Articular chondrocyte of knee joint (primary cell): ENCODE results near the gene SOX3. TPM values are rescaled to one million over a fixed set of nuclear protein-coding genes. Genes with fewer than 3 reads are reported as not detected.

Experiments
- total RNA-seq: library from RNA; depleted of rRNA; stranded (reverse); fragments of >200 nt; gene quantifications from 2 replicates; pipeline ENCODE4 v1.2.3, GENCODE V29; 2012

SOX3 gene
- total RNA-seq = not detected in 2 replicates

DNA sequence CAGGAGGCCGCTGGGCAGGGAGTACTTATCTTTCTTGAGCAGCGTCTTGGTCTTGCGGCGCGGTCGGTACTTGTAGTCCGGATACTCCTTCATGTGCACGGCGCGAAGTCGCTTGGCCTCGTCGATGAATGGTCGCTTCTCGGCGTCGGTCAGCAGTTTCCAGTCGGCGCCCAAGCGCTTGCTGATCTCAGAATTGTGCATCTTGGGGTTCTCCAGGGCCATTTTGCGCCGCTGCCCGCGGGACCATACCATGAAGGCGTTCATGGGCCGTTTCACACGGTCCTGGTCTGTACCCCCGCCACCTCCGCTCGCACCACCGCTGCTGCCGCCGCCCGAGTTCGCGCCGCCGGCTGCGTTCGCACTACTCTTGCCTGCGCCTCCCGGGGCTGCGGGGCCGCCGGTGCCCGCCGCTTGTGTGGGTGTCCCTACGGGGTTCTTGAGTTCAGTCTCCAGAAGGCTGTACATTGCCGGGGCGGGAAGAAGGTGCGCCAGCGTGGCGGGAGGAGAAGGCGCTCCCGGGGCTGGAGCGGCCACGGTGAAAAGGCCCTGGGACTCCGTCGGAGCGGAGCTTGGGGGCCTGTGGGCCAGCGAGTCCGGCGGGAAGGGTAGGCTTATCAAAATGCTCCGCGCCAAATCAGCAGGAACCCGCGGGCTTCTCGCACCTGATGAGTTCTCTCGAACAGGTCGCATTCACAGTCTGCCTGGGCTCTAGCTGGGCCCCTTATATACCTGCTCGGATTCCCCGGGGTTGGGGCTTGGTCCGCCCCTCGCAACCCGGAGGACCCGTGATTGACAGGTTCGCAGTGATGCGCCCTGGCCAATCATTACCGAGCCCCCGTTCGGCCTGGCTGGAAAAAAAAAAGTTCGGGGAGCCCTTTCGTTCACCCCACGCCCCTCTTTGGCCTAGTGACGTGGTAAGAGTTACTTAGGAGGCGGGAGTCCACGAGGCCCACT is at the start of gene SOX3:
Gene SOX3, minus strand, starts transcription at position 699 of the 954 bp plus-strand sequence. Its CDS starts 9 bp downstream, at position 690.

Other genes with a start within 250 kb of the SOX3 start
- 15.2 and 20.0 TPM in 2 replicates for gene LINC00632, start 204.7 kb upstream of the SOX3 start, total RNA-seq